ENCODE results near the gene LRMDA. TPM values are rescaled to one million over a fixed set of nuclear protein-coding genes. Genes with fewer than 3 reads are reported as not detected.

The LRMDA gene
- total and polyA plus RNA-seq, 2 donors (not counting 3 experiments of a cell fraction or from before 2014, with no cell fraction given): 9.7 to 18.0 TPM

DNA sequence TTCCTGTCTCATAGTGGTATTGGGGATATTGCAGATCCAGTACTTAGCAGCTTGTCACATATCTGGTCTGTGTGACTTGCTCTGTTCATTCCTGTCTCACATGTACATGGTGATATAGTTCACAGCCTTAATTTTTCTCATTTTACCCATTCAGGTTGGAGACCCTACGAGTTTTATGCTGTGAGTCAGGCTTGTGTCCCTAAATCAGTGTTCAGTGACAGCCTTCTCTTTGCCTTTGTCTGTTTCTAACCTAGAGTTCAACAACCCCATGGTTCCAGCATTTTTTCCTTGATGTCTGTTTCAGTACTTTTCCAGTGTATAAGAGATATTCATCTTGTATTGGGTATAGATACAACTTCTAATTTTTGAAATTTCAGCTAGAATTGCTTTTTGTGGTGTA lies 1016.2 kb downstream of the LRMDA start:
- no peaks in the 10 kb centered on the region for H3K4me1 ChIP-seq (ENCODE audit: control insufficient read depth, extremely low read depth, insufficient read depth, low read length)
- no peaks in the 10 kb centered on the region for H4K20me1 ChIP-seq (replicated peaks; ENCODE audit: control insufficient read depth, extremely low read depth, insufficient read depth, low read length)
- DNase-seq (ENCODE audit: low read depth, low spot score) (no peak), FAIRE-seq (no peak)
- TF ChIP-seq, protein P1, sequence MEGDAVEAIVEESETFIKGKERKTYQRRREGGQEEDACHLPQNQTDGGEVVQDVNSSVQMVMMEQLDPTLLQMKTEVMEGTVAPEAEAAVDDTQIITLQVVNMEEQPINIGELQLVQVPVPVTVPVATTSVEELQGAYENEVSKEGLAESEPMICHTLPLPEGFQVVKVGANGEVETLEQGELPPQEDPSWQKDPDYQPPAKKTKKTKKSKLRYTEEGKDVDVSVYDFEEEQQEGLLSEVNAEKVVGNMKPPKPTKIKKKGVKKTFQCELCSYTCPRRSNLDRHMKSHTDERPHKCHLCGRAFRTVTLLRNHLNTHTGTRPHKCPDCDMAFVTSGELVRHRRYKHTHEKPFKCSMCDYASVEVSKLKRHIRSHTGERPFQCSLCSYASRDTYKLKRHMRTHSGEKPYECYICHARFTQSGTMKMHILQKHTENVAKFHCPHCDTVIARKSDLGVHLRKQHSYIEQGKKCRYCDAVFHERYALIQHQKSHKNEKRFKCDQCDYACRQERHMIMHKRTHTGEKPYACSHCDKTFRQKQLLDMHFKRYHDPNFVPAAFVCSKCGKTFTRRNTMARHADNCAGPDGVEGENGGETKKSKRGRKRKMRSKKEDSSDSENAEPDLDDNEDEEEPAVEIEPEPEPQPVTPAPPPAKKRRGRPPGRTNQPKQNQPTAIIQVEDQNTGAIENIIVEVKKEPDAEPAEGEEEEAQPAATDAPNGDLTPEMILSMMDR (IDR thresholded peaks at IDR 0.05; ENCODE audit: extremely low read depth in 1 of 2, insufficient read depth in 1 of 2, low read depth in 1 of 2, low read length in 2 of 2): no peak
- TF ChIP-seq POLR2AphosphoS5 (IDR thresholded peaks at IDR 0.05; ENCODE audit: insufficient read depth, low read depth, low read length) (no peak), JUN (IDR thresholded peaks at IDR 0.05; ENCODE audit: borderline replicate concordance, insufficient read depth, insufficient read length, low read depth) (no peak), GATA2 (IDR thresholded peaks at IDR 0.05; ENCODE audit: insufficient read depth, insufficient read length, low read depth, low read length) (no peak), MYC (IDR thresholded peaks at IDR 0.05; ENCODE audit: low read depth, low read length) (no peak), FOS (IDR thresholded peaks at IDR 0.05; ENCODE audit: borderline replicate concordance, insufficient read depth, low read length) (no peak), EZH2 (IDR thresholded peaks at IDR 0.05; ENCODE audit: borderline replicate concordance, low read depth, low read length, severe bottlenecking) (no peak)
- TF ChIP-seq, protein P2, sequence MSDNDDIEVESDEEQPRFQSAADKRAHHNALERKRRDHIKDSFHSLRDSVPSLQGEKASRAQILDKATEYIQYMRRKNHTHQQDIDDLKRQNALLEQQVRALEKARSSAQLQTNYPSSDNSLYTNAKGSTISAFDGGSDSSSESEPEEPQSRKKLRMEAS (IDR thresholded peaks at IDR 0.05; ENCODE audit: insufficient read depth, insufficient read length): no peak
- no peaks in the 10 kb centered on the region for H3K27me3 ChIP-seq (ENCODE audit: control insufficient read depth in 2 of 2, insufficient read depth in 2 of 2, low read length in 2 of 2)
- ChIA-PET CTCF (no interaction called here), POLR2A (no interaction called here)
- no TSS peak for BruUV-seq (replicated peaks)
- intact Hi-C loops (cut with micrococcal nuclease): no loop called here
- H3K9me1 ChIP-seq (replicated peaks; ENCODE audit: control insufficient read depth, extremely low read depth, insufficient read depth, low read length): no peaks in the 10 kb centered on the region
- H3K9me3 ChIP-seq (replicated peaks; ENCODE audit: control insufficient read depth, insufficient read depth, low read length): no peaks in the 10 kb centered on the region
- dilution Hi-C loops (cut with MboI; ENCODE audit: extremely low pct_ligation_motif_present, low sequenced_read_pairs): no loop called here
- H3K79me2 ChIP-seq (ENCODE audit: control insufficient read depth, insufficient read depth, low read length): no peaks in the 10 kb centered on the region
- H2AFZ ChIP-seq (ENCODE audit: low read depth, low read length): no peak overlapping the region
- no peak overlapping the region for H3K4me3 ChIP-seq (replicated peaks in 1 of 3; ENCODE audit: insufficient read depth in 1 of 3, low read depth in 1 of 3, low read length in 3 of 3)
- no peaks in the 10 kb centered on the region for H3K36me3 ChIP-seq (ENCODE audit: control insufficient read depth in 2 of 2, extremely low read depth in 1 of 2, insufficient read depth in 2 of 2, low read length in 2 of 2)
- H3K9ac ChIP-seq (replicated peaks; ENCODE audit: extremely low read depth, insufficient read depth, low read length): no peak overlapping the region
- no peak overlapping the region for H3K4me2 ChIP-seq (ENCODE audit: insufficient read depth, low read length)
- H3K27ac ChIP-seq (ENCODE audit: insufficient read depth, low read depth, low read length): no peak overlapping the region
